Measurements from ENCODE around the gene SUGP2. TPM values are rescaled to one million over a fixed set of nuclear protein-coding genes. Genes with fewer than 3 reads are reported as not detected.

SUGP2 gene
- total RNA-seq, 2 experiments from 2014 or later = 104 to 112 TPM

DNA sequence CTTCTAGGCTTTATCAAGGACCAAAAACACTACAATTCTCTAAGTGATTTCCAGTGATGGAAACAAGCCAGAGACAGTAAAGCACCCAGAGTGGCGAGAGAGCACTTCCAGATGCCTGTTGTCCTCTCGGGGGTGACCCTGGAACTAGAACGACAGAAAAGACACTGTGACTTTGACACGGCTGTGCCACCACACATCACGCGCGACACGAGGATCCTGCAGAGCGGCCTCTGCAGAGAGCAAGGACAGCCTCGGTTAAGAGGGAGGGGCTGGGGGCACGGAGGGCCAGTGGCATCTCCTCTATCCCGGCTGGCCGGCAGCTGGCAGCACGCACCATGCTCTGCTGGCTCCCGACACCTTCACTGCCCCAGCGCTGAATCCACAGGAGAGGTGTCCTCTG, 42.3 kb downstream of the SUGP2 start:
- Mint-ChIP-seq H3K9me3 (no peaks in the 10 kb centered on the region), H3K4me1 (ENCODE audit: low read depth) (no peaks in the 10 kb centered on the region), H3K4me3 (no peak overlapping the region), H3K27me3 (no peaks in the 10 kb centered on the region), H3K27ac (no peak overlapping the region), H3K36me3 (ENCODE audit: low read depth) (peaks cover 18% of the 10 kb centered on the region)
- no peak for TF ChIP-seq CTCF (IDR thresholded peaks at IDR 0.05)
- intact Hi-C loops (cut with micrococcal nuclease) = no loop called here
- CTCF ChIA-PET = no interaction called here
- DNase-seq = no peak
- POLR2A ChIA-PET = no interaction called here
- ATAC-seq = no peak

GRCh38 chr19:18990128-18990708, 43.1 kb downstream of the SUGP2 start:
- intact Hi-C loops (cut with micrococcal nuclease) = no loop called here
- POLR2A ChIA-PET = no interaction called here
- DNase-seq (no peak), ATAC-seq (no peak)
- CTCF ChIA-PET = no interaction called here
- no peaks in the 10 kb centered on the region for H3K4me1 Mint-ChIP-seq (ENCODE audit: low read depth)
- peaks cover 16% of the 10 kb centered on the region for H3K36me3 Mint-ChIP-seq (ENCODE audit: low read depth)
- H3K9me3 Mint-ChIP-seq = no peaks in the 10 kb centered on the region
- H3K4me3 Mint-ChIP-seq = no peak overlapping the region
- TF ChIP-seq CTCF (IDR thresholded peaks at IDR 0.05) = no peak
- no peak overlapping the region for H3K27ac Mint-ChIP-seq
- peaks cover 3% of the 10 kb centered on the region for H3K27me3 Mint-ChIP-seq

DNA sequence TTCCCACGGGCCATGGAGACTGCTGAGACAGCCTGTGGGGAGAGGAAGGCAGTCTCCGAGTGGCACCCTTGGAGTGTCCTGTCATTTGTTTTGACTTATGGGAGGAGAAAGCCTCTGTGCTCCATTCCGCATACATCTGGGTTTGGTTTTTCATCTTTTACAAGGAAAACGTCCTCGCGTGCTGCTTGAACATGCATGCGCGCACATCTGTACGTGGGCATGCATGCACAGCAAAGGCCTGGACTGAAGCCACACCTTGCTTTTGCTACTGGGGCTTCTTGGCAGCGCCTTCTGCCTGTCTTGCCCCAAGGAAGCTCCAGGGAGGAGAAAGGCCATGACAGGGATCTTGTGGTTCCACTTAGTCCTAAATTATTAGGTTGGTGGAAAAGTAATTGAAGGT, 44.0 kb downstream of the SUGP2 start:
- peaks cover 12% of the 10 kb centered on the region for H3K36me3 Mint-ChIP-seq (ENCODE audit: low read depth)
- H3K4me3 Mint-ChIP-seq = no peak overlapping the region
- POLR2A ChIA-PET = no interaction called here
- ATAC-seq (no peak), DNase-seq (no peak)
- no peaks in the 10 kb centered on the region for H3K4me1 Mint-ChIP-seq (ENCODE audit: low read depth)
- CTCF ChIA-PET = no interaction called here
- H3K27ac Mint-ChIP-seq = no peak overlapping the region
- intact Hi-C loops (cut with micrococcal nuclease) = no loop called here
- no peak for TF ChIP-seq CTCF (IDR thresholded peaks at IDR 0.05)
- H3K9me3 Mint-ChIP-seq = no peaks in the 10 kb centered on the region
- peaks cover 6% of the 10 kb centered on the region for H3K27me3 Mint-ChIP-seq

- no peaks in the 10 kb centered on the region for H3K4me1 Mint-ChIP-seq (ENCODE audit: low read depth)
- DNase-seq (no peak), ATAC-seq (no peak)
- H3K36me3 Mint-ChIP-seq (ENCODE audit: low read depth) = no peaks in the 10 kb centered on the region
- no peak overlapping the region for H3K27ac Mint-ChIP-seq
- intact Hi-C loops (cut with micrococcal nuclease) = no loop called here
- POLR2A ChIA-PET = interaction anchor here (1.0 to 1.1 kb wide), 2 partner anchors 10 to 74 kb away, joined by 3 read pairs; no protein-coding TSS in a partner anchor
- TF ChIP-seq CTCF (IDR thresholded peaks at IDR 0.05) = no peak
- CTCF ChIA-PET = interaction anchor here (1.0 to 1.9 kb wide), 6 partner anchors 13 to 396 kb away, joined by 3 to 7 read pairs (median 4); partner anchors contain the start of genes COPE, DDX49 and UPF1
- H3K9me3 Mint-ChIP-seq = no peaks in the 10 kb centered on the region
- no peak overlapping the region for H3K4me3 Mint-ChIP-seq
- H3K27me3 Mint-ChIP-seq = peaks cover 9% of the 10 kb centered on the region
Measured at GRCh38 chr19:18987456-18987855, 45.9 kb downstream of the SUGP2 start.

GRCh38 chr19:18985257-18985656, 48.1 kb downstream of the SUGP2 start:
- no peak overlapping the region for H3K4me3 Mint-ChIP-seq
- CTCF ChIA-PET = no interaction called here

More at GRCh38 chr19:18985257-18985656, 48.1 kb downstream of the SUGP2 start:
- DNase-seq (no peak), ATAC-seq (no peak)
- Mint-ChIP-seq H3K9me3 (no peaks in the 10 kb centered on the region), H3K27me3 (peaks cover 12% of the 10 kb centered on the region), H3K4me1 (ENCODE audit: low read depth) (no peaks in the 10 kb centered on the region), H3K27ac (no peak overlapping the region), H3K36me3 (ENCODE audit: low read depth) (no peaks in the 10 kb centered on the region)
- no peak for TF ChIP-seq CTCF (IDR thresholded peaks at IDR 0.05)
- POLR2A ChIA-PET = interaction anchor here (0.6 kb wide), 1 partner anchor 247 kb away, joined by 3 read pairs; no protein-coding TSS in a partner anchor
- intact Hi-C loops (cut with micrococcal nuclease) = no loop called here
